Right lobe of liver (tissue), 6 donors: ENCODE measurements around the gene LRRC73. TPM values are rescaled to one million over a fixed set of nuclear protein-coding genes. Genes with fewer than 3 reads are reported as not detected.
A peak's percentile ranks its signal among the peaks of the same experiment; 100 is the strongest.

Experiments used
- ATAC-seq, 4 donors: fragments of 200-7000 bp; cut with Tn5 transposase; one replicate each; pipeline ENCODE4 v1.9.1; 2020; ENCODE audit warnings: mild to moderate bottlenecking in 4 of 4, moderate library complexity in 4 of 4
- DNase-seq, 3 donors: peaks; one replicate each; pipeline ENCODE4 v3.0.0-alpha.2; 2020
- H3K27ac ChIP-seq, 3 donors: fragments of 200-600 bp; one replicate each; pipeline ENCODE4 v1.8.0; 2022
- H3K27me3 ChIP-seq, 2 donors: fragments of 200-600 bp; one replicate each; pipeline ENCODE4 v1.8.0; 2022
- H3K36me3 ChIP-seq, 4 donors: fragments of 200-600 bp; sonication (generic) in 1 of 4; one replicate each; pipeline versions ENCODE4 v1.5.1 to v1.8.0; 2017 to 2022; ENCODE audit warnings: control low read depth in 1 of 4
- H3K4me1 ChIP-seq, 4 donors: fragments of 200-600 bp; sonication (generic) in 1 of 4; one replicate each; pipeline versions ENCODE4 v1.5.1 to v1.8.0; 2017 to 2022; ENCODE audit warnings: control low read depth in 1 of 4
- H3K4me3 ChIP-seq, 3 donors: fragments of 200-600 bp; one replicate each; pipeline ENCODE4 v1.8.0; 2022
- H3K9me3 ChIP-seq, 4 donors: fragments of 200-600 bp; sonication (generic) in 1 of 4; one replicate each; pipeline versions ENCODE4 v1.5.1 to v1.8.0; 2017 to 2022; ENCODE audit warnings: control low read depth in 1 of 4
- CTCF ChIP-seq, 4 donors: fragments of 200-600 bp in 3 of 4; fragments of 450-650 bp in 1 of 4; IDR thresholded peaks; one replicate each; pipeline versions ENCODE4 v1.5.1 to v1.8.0; 2016 to 2022; ENCODE audit warnings: antibody characterized with exemption in 4 of 4, mild to moderate bottlenecking in 2 of 4
- POLR2A ChIP-seq: fragments of 450-650 bp; IDR thresholded peaks from one replicate; pipeline ENCODE4 v1.6.1; 2017; ENCODE audit warnings: antibody characterized with exemption, mild to moderate bottlenecking
- WGBS: methylation state at CpG from one replicate; pipeline ENCODE4 v1.1.6; 2018; ENCODE audit warnings: low coverage, low lambda C conversion rate; ENCODE audit not compliant: insufficient coverage; ENCODE audit errors: missing lambda C conversion rate; 5-methylcytosine and 5-hydroxymethylcytosine counted together
- intact Hi-C, 2 donors: fragments of 100-400 bp; cut with DNase I; formaldehyde crosslinking; loops; one replicate each; pipeline versions ENCODE4 v1.11.2 to v1.14.1; 2022
- total RNA-seq, 6 experiments: library from RNA; depleted of rRNA in 2 of 6; stranded (reverse); fragments of >200 nt in 2 of 6; fragmentation: NEBNext Ultra II Directional in 3 of 6; extraction: Animal tissue kit (Norgen Biotek cat#: 25700) in 3 of 6; gene quantifications; one replicate each; pipeline versions ENCODE4 v1.1.0 to v1.2.4, GENCODE V29; 2016 to 2023
- donor health status: DM: no; HTN: yes; CAD: no.
- donor health status: DM: no; HTN: no; CAD: no.
- donor health status: DM: no; HTN: no; CAD: no.
- donor health status: DM: no; HTN: yes; CAD: no.
- donor health status: DM: no; HTN: yes; CAD: no.

Gene LRRC73
- total RNA-seq, 6 experiments from 2014 or later: 0.12 to 0.43 (median 0.26) TPM; not detected in 1

GRCh38 chr6:43472515-43472914 is 37.6 kb downstream of the LRRC73 start:
- WGBS: 90% methylated on average over 2 of the region's 4 CpGs
- Histone ChIP-seq H3K27ac (no peak overlapping the region), H3K36me3 (no peaks in the 10 kb centered on the region), H3K27me3 (no peaks in the 10 kb centered on the region), H3K4me3 (no peak overlapping the region), H3K4me1 (peaks cover 0 to 3% (median 0%) of the 10 kb centered on the region in 4 donors), H3K9me3 (no peaks in the 10 kb centered on the region)
- DNase-seq: no peak
- TF ChIP-seq POLR2A (no peak), CTCF (IDR thresholded peaks at IDR 0.05) (no peak)
- intact Hi-C loops: no loop called here
- no peak for ATAC-seq

- DNase-seq (no peak), ATAC-seq (peak in 1 of 4 donors; percentile 39)
- no CpG with 5 or more reads among the region's 1 CpG for WGBS
- Histone ChIP-seq H3K4me1 (no peaks in the 10 kb centered on the region), H3K27ac (no peak overlapping the region), H3K27me3 (no peaks in the 10 kb centered on the region), H3K36me3 (no peaks in the 10 kb centered on the region), H3K4me3 (no peak overlapping the region), H3K9me3 (no peaks in the 10 kb centered on the region)
- no peak for TF ChIP-seq POLR2A
- TF ChIP-seq CTCF (IDR thresholded peaks at IDR 0.05): no peak
- intact Hi-C loops: no loop called here
Measured at GRCh38 chr6:43471399-43471798, 38.7 kb downstream of the LRRC73 start.

GRCh38 chr6:43469947-43470346 is 40.2 kb downstream of the LRRC73 start:
- H3K27ac ChIP-seq: no peak overlapping the region
- ATAC-seq (no peak), DNase-seq (no peak)
- H3K4me1 ChIP-seq: no peaks in the 10 kb centered on the region
- H3K9me3 ChIP-seq: no peaks in the 10 kb centered on the region
- TF ChIP-seq POLR2A: no peak
- TF ChIP-seq CTCF (IDR thresholded peaks at IDR 0.05): no peak
- no peak overlapping the region for H3K4me3 ChIP-seq
- intact Hi-C loops: no loop called here
- H3K27me3 ChIP-seq: no peaks in the 10 kb centered on the region
- WGBS: 86% methylated on average over 4 of the region's 7 CpGs
- H3K36me3 ChIP-seq: no peaks in the 10 kb centered on the region

GRCh38 chr6:43468748-43469681 is 41.1 kb downstream of the LRRC73 start:
- H3K9me3 ChIP-seq: no peaks in the 10 kb centered on the region
- no peaks in the 10 kb centered on the region for H3K36me3 ChIP-seq
- H3K4me3 ChIP-seq: no peak overlapping the region
- TF ChIP-seq POLR2A (no peak), CTCF (IDR thresholded peaks at IDR 0.05) (no peak)
- no peak for ATAC-seq
- 66% methylated on average over 10 of the region's 13 CpGs for WGBS
- H3K27me3 ChIP-seq: no peaks in the 10 kb centered on the region
- no peaks in the 10 kb centered on the region for H3K4me1 ChIP-seq
- no peak overlapping the region for H3K27ac ChIP-seq
- intact Hi-C loops: no loop called here
- DNase-seq: no peak
